K562 (cell line): ENCODE data around the gene KLHDC10. TPM values are rescaled to one million over a fixed set of nuclear protein-coding genes. Genes with fewer than 3 reads are reported as not detected.
A peak's percentile ranks its signal among the peaks of the same experiment; 100 is the strongest.

Source experiments
- CBX2 ChIP-seq: fragments of 200-600 bp; sonication (generic); IDR thresholded peaks from one replicate; pipeline ENCODE4 v1.6.1; 2012; ENCODE audit warnings: mild to moderate bottlenecking, low read length, inconsistent platforms; ENCODE audit not compliant: insufficient read depth, poor library complexity, severe bottlenecking
- CBX5 ChIP-seq: IDR thresholded peaks from 2 replicates; pipeline ENCODE4 v1.6.1; 2014; ENCODE audit warnings: low read depth, borderline replicate concordance
- CC2D1A ChIP-seq: fragments of 450-650 bp; IDR thresholded peaks from 2 replicates; pipeline ENCODE4 v1.6.1; 2017; ENCODE audit warnings: mild to moderate bottlenecking
- FOXK2 ChIP-seq, 2 experiments: fragments of 450-650 bp; IDR thresholded peaks in 1 of 2; conservative IDR thresholded peaks in 1 of 2; 2 replicates each; pipeline ENCODE4 v1.6.1; 2016; ENCODE audit warnings: low read depth in 2 of 2, mild to moderate bottlenecking in 1 of 2
- PML ChIP-seq: IDR thresholded peaks from 2 replicates; pipeline ENCODE4 v1.6.1; 2012; ENCODE audit warnings: low read length, inconsistent platforms
- POLR2AphosphoS2 ChIP-seq: IDR thresholded peaks from 2 replicates; pipeline ENCODE4 v1.6.1; 2012; ENCODE audit warnings: low read length, improper control_type of control experiment
- RB1 ChIP-seq: fragments of 450-650 bp; IDR thresholded peaks from 2 replicates; pipeline ENCODE4 v1.6.1; 2017; ENCODE audit warnings: low read depth, mild to moderate bottlenecking
- SUPT5H ChIP-seq: fragments of 450-650 bp; IDR thresholded peaks from 2 replicates; pipeline ENCODE4 v1.6.1; 2016
- TFAM ChIP-seq: fragments of 250-450 bp; sonication (Bioruptor Pico); conservative IDR thresholded peaks from 2 replicates; pipeline ENCODE4 v1.5.0; 2021; ENCODE audit warnings: mild to moderate bottlenecking, moderate library complexity
- YY1 ChIP-seq, 3 experiments: IDR thresholded peaks; 2 replicates each; pipeline ENCODE4 v1.6.1; 2011; ENCODE audit warnings: low read length in 2 of 3, mild to moderate bottlenecking in 2 of 3, moderate library complexity in 2 of 3, borderline replicate concordance in 1 of 3, control low read depth in 1 of 3, low read depth in 1 of 3; ENCODE audit not compliant: insufficient read depth in 3 of 3, insufficient replicate concordance in 2 of 3, control insufficient read depth in 1 of 3, insufficient read length in 1 of 3; ENCODE audit errors: extremely low read depth in 1 of 3
- ZBED1 ChIP-seq: IDR thresholded peaks from 2 replicates; pipeline ENCODE4 v1.6.1; 2014
- polyA plus RNA-seq, 8 experiments: library from polyadenylated mRNA; depleted of rRNA in 4 of 8; stranded (reverse) in 5 of 8; unstranded in 3 of 8; fragments of >200 nt; fragmentation: Nextera tagmentation in 2 of 8; fragmentation: Illumina TruSeq in 1 of 8; extraction: Ambion mirVana in 2 of 8; extraction: Trizol in 1 of 8; gene quantifications; 2 replicates each; pipeline versions ENCODE4 v1.2.1 to v1.2.3, GENCODE V29; 2011 to 2014; ENCODE audit warnings: inconsistent platforms in 1 of 8, missing spikeins in 1 of 8
- total RNA-seq, 7 experiments: library from RNA; depleted of rRNA in 6 of 7; stranded (reverse); fragments of >200 nt in 6 of 7; fragmentation: Illumina TruSeq in 2 of 7; extraction: Trizol in 2 of 7; gene quantifications; 2 replicates each; pipeline versions ENCODE4 v1.2.1 to v1.2.3, GENCODE V29; 2011 to 2021; ENCODE audit warnings: low replicate concordance in 1 of 7
- TF ChIP-seq, protein P1 (sequence below), 2 experiments: fragments of 450-650 bp; formaldehyde crosslinking in 1 of 2; IDR thresholded peaks; 2 replicates each; pipeline versions ENCODE4 v1.4.0 to v1.6.1; 2014 to 2020; ENCODE audit warnings: mild to moderate bottlenecking in 2 of 2, borderline replicate concordance in 1 of 2, low read depth in 1 of 2

KLHDC10 gene
- total and polyA plus RNA-seq, 9 of the 15 experiments (the other 6 are each of a cell fraction or from before 2014, with no cell fraction given), result 9.8 to 80.5 (median 31.4) TPM

DNA sequence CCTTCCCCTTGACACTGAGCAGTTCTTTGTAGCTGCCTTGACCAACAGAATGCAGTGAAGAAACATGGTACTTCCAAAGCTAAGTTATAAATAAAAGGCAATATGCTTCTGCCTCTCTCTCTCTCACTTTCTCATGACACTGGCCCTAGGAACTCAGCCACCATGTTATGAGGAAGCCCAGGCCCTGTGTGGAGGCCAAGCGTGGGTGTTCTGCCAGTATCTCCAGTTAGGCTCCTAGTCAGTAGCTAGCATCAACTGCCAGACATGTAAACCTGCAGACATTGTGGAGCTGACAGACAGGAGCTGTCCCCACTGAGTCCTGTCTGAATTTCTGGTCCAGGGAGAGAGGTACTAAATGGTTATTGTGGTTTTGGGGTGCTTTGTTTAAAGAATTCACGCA is 89.7 kb downstream of the KLHDC10 start (continued):
- TF ChIP-seq, protein P1, sequence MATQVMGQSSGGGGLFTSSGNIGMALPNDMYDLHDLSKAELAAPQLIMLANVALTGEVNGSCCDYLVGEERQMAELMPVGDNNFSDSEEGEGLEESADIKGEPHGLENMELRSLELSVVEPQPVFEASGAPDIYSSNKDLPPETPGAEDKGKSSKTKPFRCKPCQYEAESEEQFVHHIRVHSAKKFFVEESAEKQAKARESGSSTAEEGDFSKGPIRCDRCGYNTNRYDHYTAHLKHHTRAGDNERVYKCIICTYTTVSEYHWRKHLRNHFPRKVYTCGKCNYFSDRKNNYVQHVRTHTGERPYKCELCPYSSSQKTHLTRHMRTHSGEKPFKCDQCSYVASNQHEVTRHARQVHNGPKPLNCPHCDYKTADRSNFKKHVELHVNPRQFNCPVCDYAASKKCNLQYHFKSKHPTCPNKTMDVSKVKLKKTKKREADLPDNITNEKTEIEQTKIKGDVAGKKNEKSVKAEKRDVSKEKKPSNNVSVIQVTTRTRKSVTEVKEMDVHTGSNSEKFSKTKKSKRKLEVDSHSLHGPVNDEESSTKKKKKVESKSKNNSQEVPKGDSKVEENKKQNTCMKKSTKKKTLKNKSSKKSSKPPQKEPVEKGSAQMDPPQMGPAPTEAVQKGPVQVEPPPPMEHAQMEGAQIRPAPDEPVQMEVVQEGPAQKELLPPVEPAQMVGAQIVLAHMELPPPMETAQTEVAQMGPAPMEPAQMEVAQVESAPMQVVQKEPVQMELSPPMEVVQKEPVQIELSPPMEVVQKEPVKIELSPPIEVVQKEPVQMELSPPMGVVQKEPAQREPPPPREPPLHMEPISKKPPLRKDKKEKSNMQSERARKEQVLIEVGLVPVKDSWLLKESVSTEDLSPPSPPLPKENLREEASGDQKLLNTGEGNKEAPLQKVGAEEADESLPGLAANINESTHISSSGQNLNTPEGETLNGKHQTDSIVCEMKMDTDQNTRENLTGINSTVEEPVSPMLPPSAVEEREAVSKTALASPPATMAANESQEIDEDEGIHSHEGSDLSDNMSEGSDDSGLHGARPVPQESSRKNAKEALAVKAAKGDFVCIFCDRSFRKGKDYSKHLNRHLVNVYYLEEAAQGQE (IDR thresholded peaks at IDR 0.05; ENCODE audit: borderline replicate concordance), result no peak
- TF ChIP-seq, protein P1 (CRISPR knock-in tag; IDR thresholded peaks at IDR 0.05; ENCODE audit: low read depth), result no peak
- TF ChIP-seq CBX2 (no peak), CBX5 (0 out of 2 replicates have a peak, but pooled peaks have one; percentile 15), SUPT5H (0 out of 2 replicates have a peak, but pooled peaks have one; percentile 14), RB1 (no peak), CC2D1A (no peak), POLR2AphosphoS2 (peak; percentile 48; the same call in 1 of the 2 replicates), TFAM (CRISPR knock-in tag) (no peak), YY1 (IDR thresholded peaks at IDR 0.05; ENCODE audit: borderline replicate concordance in 1 of 3, control insufficient read depth in 1 of 3, extremely low read depth in 1 of 3, insufficient read depth in 3 of 3, insufficient read length in 1 of 3, insufficient replicate concordance in 2 of 3, low read depth in 1 of 3, low read length in 2 of 3) (peak in 1 of 3 experiments; percentile 77), FOXK2 (conservative IDR thresholded peaks at IDR 0.05 in 1 of 2, IDR thresholded peaks at IDR 0.05 in 1 of 2; ENCODE audit: low read depth in 2 of 2) (no peak), ZBED1 (0 out of 2 replicates have a peak, but pooled peaks have one; percentile 35), PML (0 out of 2 replicates have a peak, but pooled peaks have one; percentile 16)
